ENCODE results near the gene MRPS23. TPM values are rescaled to one million over a fixed set of nuclear protein-coding genes. Genes with fewer than 3 reads are reported as not detected.
A peak's percentile ranks its signal among the peaks of the same experiment; 100 is the strongest.

The MRPS23 gene
- total RNA-seq, 5 donors from 2014 or later (not counting 1 experiment from before 2014, with no cell fraction given): 13.3 to 32.3 (median 25.2) TPM

DNA sequence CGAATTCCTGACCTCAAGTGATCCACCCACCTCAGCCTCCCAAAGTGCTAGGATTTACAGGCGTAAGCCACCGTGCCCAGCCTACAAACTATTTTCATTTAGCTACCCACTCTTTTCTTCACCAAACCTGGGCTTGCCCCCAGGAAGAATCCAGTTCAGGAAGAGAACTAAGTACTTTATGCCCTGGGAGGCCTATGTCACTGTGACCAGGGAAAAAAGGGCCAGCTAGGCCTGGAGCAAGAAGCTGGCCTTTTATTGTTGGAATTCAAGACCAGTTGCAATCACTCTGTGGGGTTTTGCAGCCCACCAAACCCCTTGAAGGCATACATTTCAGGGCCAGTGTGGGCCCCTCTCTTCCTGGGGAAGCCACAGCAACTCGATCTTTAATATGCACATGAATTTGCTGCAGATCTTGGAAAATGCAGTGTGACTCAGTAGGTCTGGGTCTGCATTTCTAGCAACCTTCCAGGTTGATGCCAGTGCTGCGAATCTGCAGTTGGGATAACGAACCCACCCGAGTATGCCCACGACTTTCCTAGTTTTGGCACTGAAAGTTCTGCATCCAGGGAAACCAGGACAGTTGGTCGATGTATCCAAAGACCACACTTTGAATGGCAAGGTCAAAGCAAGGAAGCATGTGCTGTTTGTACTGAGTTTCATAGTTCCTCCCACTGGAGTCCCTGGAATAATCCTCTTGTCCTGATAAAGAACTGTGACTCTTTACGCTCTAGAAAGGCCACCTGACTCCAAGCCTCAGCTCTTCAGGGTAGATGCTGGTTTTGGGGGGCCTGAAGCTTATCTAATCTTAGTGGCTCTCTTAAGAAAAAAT, 7.2 kb upstream of the MRPS23 start:
- H3K27me3 ChIP-seq (replicated peaks in 1 of 2; ENCODE audit: control insufficient read depth in 2 of 2, extremely low read depth in 1 of 2, insufficient read depth in 2 of 2, low read length in 1 of 2): peaks cover 0 to 37% of the 10 kb centered on the region in 2 experiments
- ChIA-PET POLR2A (interaction anchor here in 1 of 2 donors (0.6 to 0.7 kb wide), 2 partner anchors 126 to 1298 kb away, joined by 7 to 14 read pairs; partner anchors contain the start of gene PRR11), CTCF (interaction anchor here (0.6 to 8.3 kb wide), 5 partner anchors 17 to 296 kb away, joined by 3 to 68 read pairs (median 4); no protein-coding TSS in a partner anchor)
- peaks cover 8 to 22% of the 10 kb centered on the region in 2 experiments for H3K4me1 ChIP-seq (ENCODE audit: control insufficient read depth in 1 of 2, extremely low read depth in 1 of 2, insufficient read depth in 2 of 2, low read length in 2 of 2)
- DNase-seq (no peak), ATAC-seq (replicated peaks in 1 of 4) (no peak)
- 81% methylated on average over 8 of the region's 10 CpGs for WGBS (ENCODE audit: insufficient coverage)
- H3K36me3 ChIP-seq (ENCODE audit: control insufficient read depth in 2 of 2, extremely low read depth in 1 of 2, insufficient read depth in 1 of 2, low read length in 1 of 2): no peaks in the 10 kb centered on the region
- Mint-ChIP-seq H3K36me3 (no peaks in the 10 kb centered on the region), H3K4me3 (no peak overlapping the region), H3K4me1 (peaks cover 10 to 13% (median 11%) of the 10 kb centered on the region in 3 donors), H3K27ac (no peak overlapping the region), H3K9me3 (no peaks in the 10 kb centered on the region), H3K27me3 (peaks cover 6 to 9% of the 10 kb centered on the region in 2 donors)
- no peak overlapping the region for H3K4me3 ChIP-seq (ENCODE audit: control insufficient read depth in 1 of 2, extremely low read depth in 1 of 2, low read length in 1 of 2)
- no peak overlapping the region for H3K27ac ChIP-seq (ENCODE audit: low read length)
- no peaks in the 10 kb centered on the region for H3K9me3 ChIP-seq

DNA sequence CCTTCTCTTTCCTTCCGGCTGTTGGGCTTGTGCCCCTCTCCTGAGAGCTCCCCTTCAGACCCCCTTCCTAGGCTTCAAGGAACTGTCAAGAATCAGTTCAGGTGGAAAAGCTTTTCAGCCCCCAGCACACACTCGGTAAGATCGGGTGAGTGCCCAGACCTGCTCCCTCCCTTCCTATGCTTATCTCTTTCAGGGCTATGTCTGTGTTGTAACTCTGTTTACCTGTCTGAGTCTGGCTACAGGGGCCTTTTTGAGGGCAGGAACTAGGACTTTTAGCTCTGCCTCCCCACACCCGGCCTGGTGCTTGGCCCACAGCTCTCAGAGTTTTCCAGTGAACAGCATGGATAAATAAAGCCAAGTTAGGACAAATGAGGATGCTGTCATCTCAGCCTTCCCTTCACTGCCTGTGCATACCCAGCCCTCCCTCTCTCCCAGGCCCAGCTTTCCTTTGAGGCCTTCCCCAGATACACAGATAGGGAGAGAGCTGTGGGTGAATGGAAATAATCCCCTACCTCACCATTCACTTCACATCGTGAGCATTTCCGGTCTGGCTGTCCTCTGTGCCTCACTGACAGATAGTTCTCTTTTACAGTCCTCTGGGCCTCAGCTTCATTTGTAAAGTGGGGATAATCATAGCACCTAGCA, 5.7 kb upstream of the MRPS23 start:
- ATAC-seq (replicated peaks in 1 of 4): no peak
- DNase-seq: no peak
- WGBS (ENCODE audit: insufficient coverage): no CpG with 5 or more reads among the region's 6 CpGs
- no peaks in the 10 kb centered on the region for H3K36me3 ChIP-seq (ENCODE audit: control insufficient read depth in 2 of 2, extremely low read depth in 1 of 2, insufficient read depth in 1 of 2, low read length in 1 of 2)
- no peak overlapping the region for H3K27ac ChIP-seq (ENCODE audit: low read length)
- no peaks in the 10 kb centered on the region for H3K9me3 ChIP-seq
- H3K9me3 Mint-ChIP-seq: no peaks in the 10 kb centered on the region
- H3K27me3 ChIP-seq (replicated peaks in 1 of 2; ENCODE audit: control insufficient read depth in 2 of 2, extremely low read depth in 1 of 2, insufficient read depth in 2 of 2, low read length in 1 of 2): peaks cover 0 to 22% of the 10 kb centered on the region in 2 experiments
- CTCF ChIA-PET: interaction anchor here (0.5 to 8.3 kb wide), 7 partner anchors 81 to 636 kb away, joined by 3 to 68 read pairs (median 4); partner anchors contain the start of gene SRSF1 (in 1 of the 2)
- H3K4me3 Mint-ChIP-seq: no peak overlapping the region
- POLR2A ChIA-PET: interaction anchor here in 1 of 2 donors (0.8 kb wide), 1 partner anchor 1142 kb away, joined by 3 read pairs; no protein-coding TSS in a partner anchor
- H3K4me1 ChIP-seq (ENCODE audit: control insufficient read depth in 1 of 2, extremely low read depth in 1 of 2, insufficient read depth in 2 of 2, low read length in 2 of 2): peaks cover 9 to 19% of the 10 kb centered on the region in 2 experiments
- no peak overlapping the region for H3K27ac Mint-ChIP-seq
- H3K4me1 Mint-ChIP-seq: peaks cover 13 to 18% (median 15%) of the 10 kb centered on the region in 3 donors
- H3K27me3 Mint-ChIP-seq: peaks cover 1 to 3% of the 10 kb centered on the region in 2 donors
- no peaks in the 10 kb centered on the region for H3K36me3 Mint-ChIP-seq
- no peak overlapping the region for H3K4me3 ChIP-seq (ENCODE audit: control insufficient read depth in 1 of 2, extremely low read depth in 1 of 2, low read length in 1 of 2)

DNA sequence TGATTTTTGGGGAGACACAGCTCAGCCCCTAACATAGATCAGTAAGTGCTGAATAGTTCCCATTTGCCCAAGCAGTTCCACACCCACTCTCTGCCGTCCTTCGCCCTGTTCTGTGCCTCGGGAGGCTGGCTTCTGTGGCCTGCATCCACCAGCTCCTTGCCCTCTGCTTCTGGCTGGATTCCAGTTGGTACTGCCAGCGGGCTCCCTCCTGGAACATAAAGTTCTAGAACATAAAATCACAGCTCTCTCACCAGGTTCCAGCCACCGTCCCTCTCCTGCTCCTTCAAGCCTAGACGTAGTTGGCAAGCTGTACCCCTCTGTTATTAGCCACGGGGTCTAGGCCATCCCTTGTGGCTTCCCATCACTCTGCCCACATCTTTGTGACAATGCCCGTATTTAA, 3.9 kb upstream of the MRPS23 start:
- WGBS (ENCODE audit: insufficient coverage): 94% methylated on average over 7 of the region's 8 CpGs
- POLR2A ChIA-PET: no interaction called here
- no peaks in the 10 kb centered on the region for H3K27me3 Mint-ChIP-seq

DNA sequence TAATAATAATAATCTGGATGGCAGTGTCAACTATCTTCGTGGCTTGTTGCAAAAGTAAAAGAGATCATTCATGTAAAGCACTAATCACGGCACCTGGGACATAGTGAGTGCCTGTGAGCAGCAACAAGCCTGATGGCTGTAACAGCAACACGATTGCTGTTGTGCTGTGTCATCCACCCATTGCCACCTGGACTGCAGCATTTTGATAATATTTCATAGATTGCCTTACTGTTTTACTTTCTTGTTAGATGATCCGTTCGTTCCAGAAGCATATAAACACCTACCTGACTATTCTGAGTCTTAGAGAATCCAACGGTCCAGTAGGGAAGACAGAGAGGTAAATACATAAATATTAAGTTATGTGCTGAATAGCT, 3.1 kb upstream of the MRPS23 start:
- H3K27ac Mint-ChIP-seq: no peak overlapping the region
- peaks cover 15 to 36% of the 10 kb centered on the region in 2 experiments for H3K4me1 ChIP-seq (ENCODE audit: control insufficient read depth in 1 of 2, extremely low read depth in 1 of 2, insufficient read depth in 2 of 2, low read length in 2 of 2)
- H3K36me3 ChIP-seq (ENCODE audit: control insufficient read depth in 2 of 2, extremely low read depth in 1 of 2, insufficient read depth in 1 of 2, low read length in 1 of 2): no peaks in the 10 kb centered on the region
- no CpG with 5 or more reads among the region's 6 CpGs for WGBS (ENCODE audit: insufficient coverage)
- H3K27ac ChIP-seq (ENCODE audit: low read length): no peak overlapping the region
- H3K27me3 ChIP-seq (replicated peaks in 1 of 2; ENCODE audit: control insufficient read depth in 2 of 2, extremely low read depth in 1 of 2, insufficient read depth in 2 of 2, low read length in 1 of 2): peaks cover 0 to 4% of the 10 kb centered on the region in 2 experiments
- POLR2A ChIA-PET: no interaction called here
- no peaks in the 10 kb centered on the region for H3K9me3 ChIP-seq
- CTCF ChIA-PET: no interaction called here
- H3K4me1 Mint-ChIP-seq: peaks cover 30 to 40% (median 37%) of the 10 kb centered on the region in 3 donors
- no peaks in the 10 kb centered on the region for H3K9me3 Mint-ChIP-seq
- no peaks in the 10 kb centered on the region for H3K36me3 Mint-ChIP-seq
- no peak overlapping the region for H3K4me3 Mint-ChIP-seq
- no peak overlapping the region for H3K4me3 ChIP-seq (ENCODE audit: control insufficient read depth in 1 of 2, extremely low read depth in 1 of 2, low read length in 1 of 2)
- ATAC-seq (replicated peaks in 1 of 4): no peak
- no peaks in the 10 kb centered on the region for H3K27me3 Mint-ChIP-seq
- no peak for DNase-seq

More for the DNA sequence above, 3.9 kb upstream of the MRPS23 start:
- no peak overlapping the region for H3K27ac ChIP-seq (ENCODE audit: low read length)
- no peak overlapping the region for H3K4me3 Mint-ChIP-seq
- ATAC-seq (replicated peaks in 1 of 4) (no peak), DNase-seq (no peak)
- H3K4me1 Mint-ChIP-seq: peaks cover 30 to 35% (median 31%) of the 10 kb centered on the region in 3 donors
- H3K9me3 ChIP-seq: no peaks in the 10 kb centered on the region
- no peaks in the 10 kb centered on the region for H3K9me3 Mint-ChIP-seq
- peaks cover 0 to 9% of the 10 kb centered on the region in 2 experiments for H3K27me3 ChIP-seq (replicated peaks in 1 of 2; ENCODE audit: control insufficient read depth in 2 of 2, extremely low read depth in 1 of 2, insufficient read depth in 2 of 2, low read length in 1 of 2)
- peak overlapping the region in 1 of 2 donors; percentile 31 for H3K27ac Mint-ChIP-seq
- CTCF ChIA-PET: interaction anchor here in 1 of 2 donors (8.3 kb wide), 1 partner anchor 145 kb away, joined by 68 read pairs; no protein-coding TSS in a partner anchor
- no peaks in the 10 kb centered on the region for H3K36me3 ChIP-seq (ENCODE audit: control insufficient read depth in 2 of 2, extremely low read depth in 1 of 2, insufficient read depth in 1 of 2, low read length in 1 of 2)
- no peaks in the 10 kb centered on the region for H3K36me3 Mint-ChIP-seq
- H3K4me3 ChIP-seq (ENCODE audit: control insufficient read depth in 1 of 2, extremely low read depth in 1 of 2, low read length in 1 of 2): no peak overlapping the region
- H3K4me1 ChIP-seq (ENCODE audit: control insufficient read depth in 1 of 2, extremely low read depth in 1 of 2, insufficient read depth in 2 of 2, low read length in 2 of 2): peaks cover 14 to 30% of the 10 kb centered on the region in 2 experiments

DNA sequence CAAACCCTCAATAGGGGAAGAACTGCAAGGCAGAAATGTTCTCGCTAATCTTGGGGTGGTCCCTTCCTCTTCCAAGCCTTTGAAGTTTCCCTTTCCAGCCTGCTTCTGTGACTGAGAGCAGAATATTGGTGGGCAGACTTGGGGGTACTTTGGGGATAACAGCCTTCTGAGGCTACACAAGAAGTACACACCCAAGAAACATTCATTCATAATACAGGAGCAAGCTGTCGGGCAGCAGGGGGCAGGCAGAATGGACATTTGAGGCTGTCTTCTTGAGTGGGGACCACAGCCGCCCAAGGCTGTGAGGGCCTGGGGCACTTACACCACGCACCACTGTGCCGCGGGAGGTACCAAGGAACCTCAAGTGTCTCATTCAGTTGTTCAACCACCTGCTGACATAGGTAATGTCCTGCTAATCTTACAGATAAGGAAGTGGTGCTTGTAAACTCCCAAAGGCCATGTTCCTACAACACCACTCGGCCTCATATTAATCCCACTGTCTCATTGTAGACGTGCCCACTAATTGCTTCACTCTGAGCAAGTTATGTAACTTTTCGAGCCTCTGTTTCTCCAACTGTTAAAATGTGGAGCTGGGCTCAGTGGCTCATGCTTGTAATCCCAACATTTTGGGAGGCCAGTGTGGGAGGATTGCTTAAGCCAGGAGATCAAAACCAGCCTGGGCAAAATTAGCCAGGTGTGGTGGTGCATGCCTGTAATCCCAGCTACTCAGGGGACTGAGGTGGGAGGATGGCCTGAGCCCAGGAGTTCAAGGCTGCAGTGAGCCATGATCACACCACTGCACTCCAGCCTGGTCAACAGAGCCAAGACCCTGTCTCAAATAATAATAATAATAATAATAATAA, 2.5 kb upstream of the MRPS23 start:
- DNase-seq (no peak), ATAC-seq (replicated peaks in 1 of 4) (no peak)
- Histone ChIP-seq H3K4me3 (ENCODE audit: control insufficient read depth in 1 of 2, extremely low read depth in 1 of 2, low read length in 1 of 2) (no peak overlapping the region), H3K27me3 (replicated peaks in 1 of 2; ENCODE audit: control insufficient read depth in 2 of 2, extremely low read depth in 1 of 2, insufficient read depth in 2 of 2, low read length in 1 of 2) (peaks cover 0 to 3% of the 10 kb centered on the region in 2 experiments), H3K4me1 (ENCODE audit: control insufficient read depth in 1 of 2, extremely low read depth in 1 of 2, insufficient read depth in 2 of 2, low read length in 2 of 2) (peaks cover 15 to 38% of the 10 kb centered on the region in 2 experiments), H3K9me3 (no peaks in the 10 kb centered on the region), H3K27ac (ENCODE audit: low read length) (no peak overlapping the region), H3K36me3 (ENCODE audit: control insufficient read depth in 2 of 2, extremely low read depth in 1 of 2, insufficient read depth in 1 of 2, low read length in 1 of 2) (no peaks in the 10 kb centered on the region)
- ChIA-PET POLR2A (no interaction called here), CTCF (no interaction called here)
- Mint-ChIP-seq H3K27ac (peak overlapping the region; percentile 88 to 89), H3K27me3 (no peaks in the 10 kb centered on the region), H3K4me3 (peak overlapping the region; percentile 61 to 99 (median 69)), H3K4me1 (peaks cover 30 to 41% (median 40%) of the 10 kb centered on the region in 3 donors), H3K36me3 (no peaks in the 10 kb centered on the region), H3K9me3 (no peaks in the 10 kb centered on the region)
- 100% methylated on average over 2 of the region's 9 CpGs for WGBS (ENCODE audit: insufficient coverage)

Measured in T-cell (primary cell).